Stimulated activated naive CD4-positive, alpha-beta T cell treated with Interleukin-2 at 50 U/mL for 16 hours (primary cell): ENCODE measurements around the gene CLIC5.

Experiments
- DNase-seq: peaks from one replicate; lab custom pipeline; 2025; lab: John Stamatoyannopoulos, UW

Gene CLIC5

DNA sequence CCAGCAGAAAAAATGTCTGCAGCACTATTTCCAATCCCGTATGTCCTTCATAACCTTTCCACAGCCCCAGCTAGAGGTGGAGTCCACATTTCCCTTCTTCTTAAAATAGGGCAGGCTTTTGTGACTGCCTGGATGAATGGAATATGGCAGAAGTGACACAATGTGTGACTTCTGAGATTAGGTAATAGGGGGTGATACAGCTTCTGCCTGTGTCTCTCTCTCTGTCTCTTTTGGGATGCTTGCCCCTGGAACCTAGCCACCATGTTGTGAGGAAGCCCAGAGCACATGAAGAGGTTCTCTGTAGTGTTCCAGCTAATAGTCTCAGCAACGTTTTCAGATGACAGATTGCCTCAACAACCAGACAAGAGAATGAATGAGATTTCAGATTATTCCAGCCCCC lies 51.4 kb downstream of the CLIC5 start:
- no peak for DNase-seq

DNA sequence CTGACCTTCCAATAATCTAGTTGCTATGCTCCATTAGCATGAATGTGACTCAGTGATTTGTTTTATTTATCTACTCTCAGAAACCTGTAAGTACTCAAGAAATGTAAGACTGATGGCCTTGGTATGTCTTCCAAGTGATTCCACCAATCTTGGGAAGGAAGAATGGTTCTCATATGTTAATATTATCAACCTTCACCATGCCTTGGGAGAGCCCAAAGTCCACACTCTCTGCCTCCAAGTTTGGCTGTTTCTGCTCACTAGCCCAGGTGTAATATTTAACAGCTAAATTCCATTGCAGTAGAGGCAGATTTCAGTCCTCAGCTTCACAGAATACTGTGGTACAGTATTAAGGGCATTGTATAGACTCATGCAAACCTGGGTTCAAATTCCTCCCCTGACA lies 51.8 kb downstream of the CLIC5 start:
- no peak for DNase-seq

DNA sequence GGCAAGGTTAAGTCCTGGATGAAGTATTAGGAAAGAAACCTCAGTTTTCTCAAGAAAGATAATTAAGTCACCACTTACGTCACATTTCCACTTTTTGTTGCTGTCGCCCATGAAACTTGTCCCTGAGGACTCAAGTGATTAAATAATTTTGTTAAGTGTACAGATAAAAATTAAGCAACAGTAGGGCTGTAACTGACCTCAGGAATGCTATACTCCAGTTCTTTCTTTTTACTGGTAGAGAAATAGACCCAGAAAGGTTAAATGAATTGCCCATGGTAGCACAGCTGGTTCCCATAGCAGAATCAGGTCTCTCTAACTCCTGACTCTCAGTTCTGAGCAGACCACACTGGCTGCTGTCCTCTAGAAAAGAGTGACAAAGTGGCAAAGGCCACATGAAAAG lies 54.5 kb downstream of the CLIC5 start:
- no peak for DNase-seq

DNA sequence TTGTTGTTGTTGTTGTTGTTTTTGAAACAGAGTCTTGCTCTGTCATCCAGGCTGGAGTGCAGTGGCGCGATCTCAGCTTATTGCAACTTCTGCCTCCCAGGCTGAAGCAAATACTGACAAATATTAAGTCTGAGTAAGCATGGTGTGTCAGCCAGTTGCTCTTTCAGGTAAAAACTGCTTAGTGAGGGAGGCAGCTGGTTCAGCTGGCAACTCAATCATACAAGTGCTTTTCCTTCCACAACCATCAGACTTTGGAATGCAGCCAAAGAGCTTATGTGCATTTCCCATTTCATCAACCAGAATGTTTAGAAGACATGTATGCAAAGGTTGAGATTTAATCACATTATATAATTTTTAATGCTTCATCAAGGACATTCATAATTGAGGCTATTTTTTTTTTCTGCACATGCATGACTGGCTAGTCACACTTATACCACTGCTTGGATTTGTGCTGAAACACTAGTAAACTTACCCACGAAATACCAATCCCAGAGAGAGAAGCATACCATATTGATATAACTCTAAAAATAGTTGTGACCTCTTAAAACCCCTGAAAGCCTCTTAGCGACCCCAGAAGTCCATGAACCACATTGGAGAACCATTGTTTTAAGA lies 56.0 kb downstream of the CLIC5 start:
- no peak for DNase-seq

DNA sequence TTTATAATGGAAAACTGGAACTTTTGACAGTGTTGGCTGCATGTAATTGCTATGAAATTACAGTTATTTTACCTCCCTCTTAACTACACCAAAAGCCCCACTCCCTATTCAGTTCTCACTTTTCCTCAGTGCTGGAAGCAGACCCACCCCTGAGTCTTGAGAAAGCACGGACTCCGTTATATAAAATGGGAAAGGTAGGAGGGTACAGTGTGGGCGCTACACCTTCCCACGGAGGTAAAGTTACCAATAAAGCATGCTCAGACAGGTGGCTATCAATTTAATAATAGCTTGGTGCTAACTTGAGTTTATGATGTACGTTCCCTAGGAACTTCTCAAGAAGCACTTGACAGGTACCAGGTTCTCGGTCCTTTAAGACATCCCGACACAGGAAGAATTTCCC lies 59.0 kb downstream of the CLIC5 start:
- DNase-seq: no peak

DNA sequence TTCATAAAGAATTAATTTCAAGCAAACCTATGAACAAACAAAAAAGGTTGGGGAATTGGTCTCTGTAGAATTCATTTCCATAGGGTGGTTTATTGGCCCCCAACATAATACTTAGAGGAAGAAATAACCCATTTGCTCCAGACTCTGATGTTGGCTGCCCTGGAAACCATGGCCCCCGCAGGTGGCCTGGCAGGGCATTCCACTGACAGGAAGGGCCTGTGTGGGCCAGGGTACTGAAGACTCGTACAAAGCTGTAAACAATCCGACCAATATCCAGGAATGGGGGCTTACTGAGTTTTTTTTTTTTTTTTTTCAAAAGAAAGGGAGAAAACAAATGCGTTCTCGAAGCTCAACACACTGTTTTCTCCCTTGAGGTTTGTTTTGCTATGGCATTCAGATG lies 59.5 kb downstream of the CLIC5 start:
- DNase-seq: no peak

DNA sequence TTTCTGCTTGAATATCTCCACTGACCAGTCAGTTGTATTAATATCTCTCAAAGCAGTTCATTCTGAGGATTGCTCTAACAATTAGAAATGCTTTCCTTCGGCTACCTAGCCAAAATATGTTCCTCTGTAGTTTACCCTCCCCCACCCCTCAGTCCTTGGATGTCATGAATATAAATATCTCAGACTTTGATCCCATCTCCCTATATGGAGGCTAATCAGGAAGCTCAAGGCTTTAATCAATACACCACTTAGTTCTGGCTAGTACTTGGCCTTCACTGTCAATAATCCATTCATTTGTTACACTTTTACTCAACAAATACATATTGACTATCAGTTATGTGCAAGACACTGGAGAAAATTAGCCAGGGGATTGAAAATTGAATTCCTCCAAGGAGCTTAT lies 60.1 kb downstream of the CLIC5 start:
- DNase-seq: no peak

DNA sequence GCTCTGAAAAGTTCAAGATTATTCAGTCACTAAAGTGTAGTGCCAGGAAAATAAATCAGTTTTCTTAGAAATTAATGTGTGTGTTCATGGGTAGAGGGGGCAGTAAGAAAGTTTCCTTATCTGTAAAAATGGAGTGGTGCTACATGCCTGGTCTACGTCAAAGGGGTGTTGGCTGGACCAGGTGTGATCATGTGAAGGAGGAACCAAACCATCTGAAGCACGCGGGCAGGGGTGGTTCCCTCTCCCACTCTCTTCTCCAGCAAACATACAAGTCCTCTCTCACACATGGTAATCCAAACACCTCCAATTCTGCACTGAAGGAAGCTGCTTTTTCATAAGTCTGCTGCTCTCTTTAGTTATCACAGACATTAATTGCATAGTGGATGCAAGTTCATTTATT lies 63.1 kb downstream of the CLIC5 start:
- no peak for DNase-seq

DNA sequence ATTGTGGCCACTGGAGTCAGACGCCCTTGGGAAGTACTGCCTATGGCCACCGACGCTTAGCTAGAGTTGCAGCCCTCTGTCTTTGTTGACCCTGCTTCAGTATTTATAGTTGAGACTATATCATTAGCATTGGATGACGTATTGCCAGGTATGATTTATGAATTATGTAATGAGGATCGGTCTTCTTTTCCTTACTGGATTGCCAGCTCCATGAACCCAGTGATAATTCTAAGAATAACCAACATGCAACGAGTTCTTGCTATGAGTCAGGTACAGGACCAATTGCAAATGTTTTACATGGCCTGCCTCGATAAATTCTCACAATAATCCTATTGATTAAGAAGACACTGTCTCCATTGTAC lies 63.5 kb downstream of the CLIC5 start:
- DNase-seq: no peak

DNA sequence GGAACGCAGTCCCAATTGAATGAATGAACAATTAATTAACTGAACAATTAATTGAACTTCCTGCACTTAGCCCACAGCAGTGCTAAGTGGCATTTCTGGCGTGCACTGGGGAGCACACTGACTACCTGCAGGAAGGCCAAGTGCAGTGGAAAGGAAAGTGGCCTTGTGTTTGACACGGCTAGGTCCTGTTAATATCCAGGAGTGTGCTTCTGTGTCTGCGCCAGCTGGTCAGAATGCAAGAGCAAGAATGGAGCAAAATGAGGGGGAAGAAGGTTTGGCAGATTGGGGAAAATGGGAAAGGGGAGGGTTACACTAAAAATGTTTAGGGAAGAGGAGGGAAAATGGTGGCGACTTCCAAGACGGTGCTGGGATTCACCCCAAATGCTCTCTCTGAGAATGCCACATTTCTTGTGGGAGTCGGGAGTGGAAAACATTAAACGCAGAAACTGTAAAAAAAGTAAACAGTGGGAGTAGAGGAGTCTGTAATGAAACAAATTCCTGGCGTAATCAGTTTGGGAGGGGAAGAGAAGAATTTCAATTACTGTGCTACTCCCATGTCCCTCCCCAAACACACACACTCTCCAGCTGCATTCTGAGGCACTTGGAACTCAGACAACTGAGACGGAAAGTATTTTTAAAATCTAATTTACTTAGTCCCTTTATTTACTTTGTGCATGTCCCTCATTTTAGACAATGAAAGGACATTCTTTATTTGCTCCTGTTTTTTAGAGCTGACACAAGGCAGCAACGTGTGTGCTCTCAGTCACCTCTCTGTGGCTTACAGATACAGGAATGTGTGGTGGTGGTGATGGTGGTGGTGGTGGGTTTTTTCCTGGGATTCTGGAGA lies 64.1 kb downstream of the CLIC5 start:
- DNase-seq: no peak

DNA sequence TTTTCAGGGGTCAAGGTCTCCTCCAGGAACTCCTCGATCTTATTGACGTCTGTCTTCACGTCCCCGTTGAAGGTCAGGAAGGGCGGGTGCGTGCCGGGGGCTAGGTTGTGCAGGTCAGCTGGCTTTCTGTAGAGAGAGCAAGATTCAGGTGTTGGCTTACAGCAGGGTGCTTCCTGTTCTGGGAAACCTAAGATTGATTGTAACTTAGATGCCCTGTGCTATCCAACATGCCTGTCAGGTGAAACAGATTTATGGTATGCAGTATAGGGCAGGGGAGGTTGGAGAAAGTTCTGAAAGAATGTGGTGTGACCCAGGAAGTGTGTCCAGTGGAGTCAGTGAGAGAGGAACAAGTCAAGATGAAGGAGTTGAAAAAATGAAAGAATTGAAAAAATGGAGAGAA lies 66.4 kb downstream of the CLIC5 start:
- DNase-seq: no peak

DNA sequence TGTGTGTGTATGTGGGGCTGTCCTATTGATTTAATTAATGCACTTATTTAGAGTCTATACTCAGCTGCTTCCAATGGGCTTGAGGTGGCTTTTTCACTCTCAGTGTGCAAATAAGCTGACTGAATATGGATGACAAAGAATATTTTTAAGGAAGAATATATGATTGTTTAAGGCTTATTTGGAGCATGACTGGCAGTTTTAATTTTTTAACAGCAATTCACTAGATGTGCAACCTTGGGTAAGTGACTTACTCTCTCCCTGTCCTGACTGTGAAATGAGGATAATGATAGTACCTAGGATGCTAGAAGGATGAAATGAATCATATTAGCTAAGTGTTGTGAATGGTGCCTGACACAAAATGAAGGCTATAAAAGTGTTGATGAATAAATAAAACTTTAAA lies 67.9 kb downstream of the CLIC5 start:
- no peak for DNase-seq

DNA sequence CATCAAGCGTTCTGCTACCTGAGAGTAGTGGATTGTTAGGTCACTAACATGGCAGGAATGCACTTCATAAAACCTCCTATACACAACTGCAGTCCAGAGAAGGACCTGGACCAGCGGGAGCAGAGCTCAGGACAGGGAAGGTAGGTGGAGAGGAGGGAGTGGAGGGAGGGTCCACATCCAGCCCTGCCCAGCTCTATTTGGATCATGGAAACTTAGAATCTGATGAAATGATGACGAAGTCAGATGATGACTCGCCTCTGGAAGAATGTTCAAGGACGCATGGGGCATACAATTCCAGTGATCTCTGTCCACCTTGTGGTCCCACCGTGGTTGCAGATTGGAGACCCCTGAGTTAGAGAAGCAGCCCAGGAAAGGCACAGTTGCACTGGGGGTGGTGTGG lies 68.8 kb downstream of the CLIC5 start:
- no peak for DNase-seq

DNA sequence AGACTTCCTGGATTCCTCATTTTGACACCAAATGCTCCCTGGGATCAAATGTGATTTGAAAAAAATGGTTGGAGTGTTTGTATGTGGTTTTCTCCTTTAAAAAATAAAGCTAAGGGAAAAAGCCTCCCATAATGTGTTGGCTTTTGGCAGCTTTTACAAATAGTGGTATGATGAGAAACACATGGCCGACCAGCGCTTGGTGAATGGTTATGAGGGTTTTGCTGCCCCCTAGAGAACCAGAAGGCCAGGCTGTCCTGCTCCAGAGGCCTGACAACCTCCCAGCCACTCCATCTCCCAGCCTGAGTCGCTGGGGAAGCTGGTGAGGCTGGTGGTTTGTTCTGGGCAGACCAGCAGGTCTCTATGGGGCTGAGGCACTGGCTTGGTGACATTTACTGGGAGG lies 69.3 kb downstream of the CLIC5 start:
- DNase-seq: no peak

DNA sequence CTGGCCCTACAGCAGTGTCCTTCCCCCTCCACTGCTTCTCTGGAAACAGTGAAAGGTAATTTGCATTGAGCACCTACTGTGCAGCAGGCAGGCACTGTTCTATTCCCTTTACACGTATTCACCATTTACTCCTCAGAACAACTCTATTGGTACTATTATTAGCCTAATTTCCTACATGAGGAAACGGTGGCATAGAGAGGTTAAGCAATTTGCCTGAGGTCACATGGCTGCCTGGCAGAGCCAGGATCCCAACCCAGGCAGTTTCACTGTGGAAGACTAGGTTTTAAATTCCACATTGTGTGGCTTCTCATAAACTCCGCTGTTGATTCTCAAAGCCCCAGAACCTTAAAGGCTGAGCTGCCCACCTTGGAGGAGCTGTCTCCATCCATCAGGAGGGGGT lies 72.7 kb downstream of the CLIC5 start:
- no peak for DNase-seq

DNA sequence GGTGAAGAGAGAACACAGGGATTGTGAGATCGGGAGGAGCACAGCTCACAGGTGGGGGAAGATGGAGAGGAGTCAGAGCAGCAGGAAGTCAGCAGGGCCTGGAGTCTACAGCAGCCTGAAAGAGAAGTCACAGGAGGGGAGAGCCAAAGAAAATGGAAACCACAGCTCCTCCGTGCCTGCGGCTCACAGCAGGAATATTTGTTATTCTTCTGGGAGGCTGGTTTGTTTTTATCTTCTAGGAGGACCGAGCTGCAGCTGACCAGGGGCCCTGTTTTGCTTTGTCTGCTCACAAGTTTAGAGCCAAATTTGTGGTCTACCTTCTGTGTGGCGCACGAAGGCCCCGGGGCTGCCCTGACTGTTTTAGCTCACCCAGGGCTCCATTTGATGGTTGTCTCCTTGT lies 81.8 kb downstream of the CLIC5 start:
- no peak for DNase-seq

DNA sequence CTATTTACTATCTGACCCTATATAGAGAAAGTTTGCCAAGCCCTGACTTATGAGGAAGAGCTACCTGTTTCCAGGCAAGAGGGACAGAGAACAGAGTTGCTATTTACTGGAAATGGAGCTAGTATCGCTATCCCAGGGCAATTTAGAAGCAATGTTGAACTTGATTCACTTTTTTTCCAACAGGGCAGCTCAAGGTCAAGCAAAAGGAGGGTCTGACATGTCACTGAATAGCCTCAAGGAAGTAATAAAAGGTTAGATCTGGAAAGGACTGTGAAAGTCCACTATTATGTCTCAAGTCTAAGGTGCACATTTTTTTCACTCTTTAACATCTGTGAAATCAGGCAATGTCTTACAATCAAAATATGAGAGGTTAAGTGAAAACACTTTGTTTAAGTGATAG lies 84.4 kb downstream of the CLIC5 start:
- DNase-seq: no peak

DNA sequence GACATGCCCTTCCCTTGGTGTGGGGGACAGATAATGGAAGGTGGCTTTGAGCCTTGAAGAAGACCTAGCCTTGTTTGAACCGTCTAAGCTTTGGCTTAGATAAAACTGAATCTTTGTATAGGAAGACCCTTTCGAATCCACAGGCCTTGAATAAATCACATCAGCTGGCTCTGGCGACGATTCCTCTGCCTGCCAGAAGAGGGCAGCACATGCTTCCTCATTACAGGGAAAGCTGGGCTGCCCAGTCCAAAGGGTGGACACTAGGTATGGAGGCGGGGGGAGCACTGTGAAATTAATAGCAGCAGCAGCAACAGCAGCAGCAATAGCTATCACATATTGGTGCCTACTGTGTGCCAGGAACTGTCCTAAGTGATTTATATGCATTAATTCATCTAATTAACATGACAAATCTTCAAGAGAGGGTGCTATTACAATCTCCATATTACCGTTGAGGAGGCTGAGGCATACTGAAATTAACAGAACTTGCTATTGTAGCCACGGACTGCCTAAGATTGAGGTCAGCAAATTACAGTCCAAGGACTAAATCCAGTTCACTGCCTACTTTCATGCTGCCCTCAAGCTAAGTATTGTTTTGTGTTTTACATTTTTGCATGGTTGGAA lies 85.1 kb downstream of the CLIC5 start:
- DNase-seq: peak; percentile 45

DNA sequence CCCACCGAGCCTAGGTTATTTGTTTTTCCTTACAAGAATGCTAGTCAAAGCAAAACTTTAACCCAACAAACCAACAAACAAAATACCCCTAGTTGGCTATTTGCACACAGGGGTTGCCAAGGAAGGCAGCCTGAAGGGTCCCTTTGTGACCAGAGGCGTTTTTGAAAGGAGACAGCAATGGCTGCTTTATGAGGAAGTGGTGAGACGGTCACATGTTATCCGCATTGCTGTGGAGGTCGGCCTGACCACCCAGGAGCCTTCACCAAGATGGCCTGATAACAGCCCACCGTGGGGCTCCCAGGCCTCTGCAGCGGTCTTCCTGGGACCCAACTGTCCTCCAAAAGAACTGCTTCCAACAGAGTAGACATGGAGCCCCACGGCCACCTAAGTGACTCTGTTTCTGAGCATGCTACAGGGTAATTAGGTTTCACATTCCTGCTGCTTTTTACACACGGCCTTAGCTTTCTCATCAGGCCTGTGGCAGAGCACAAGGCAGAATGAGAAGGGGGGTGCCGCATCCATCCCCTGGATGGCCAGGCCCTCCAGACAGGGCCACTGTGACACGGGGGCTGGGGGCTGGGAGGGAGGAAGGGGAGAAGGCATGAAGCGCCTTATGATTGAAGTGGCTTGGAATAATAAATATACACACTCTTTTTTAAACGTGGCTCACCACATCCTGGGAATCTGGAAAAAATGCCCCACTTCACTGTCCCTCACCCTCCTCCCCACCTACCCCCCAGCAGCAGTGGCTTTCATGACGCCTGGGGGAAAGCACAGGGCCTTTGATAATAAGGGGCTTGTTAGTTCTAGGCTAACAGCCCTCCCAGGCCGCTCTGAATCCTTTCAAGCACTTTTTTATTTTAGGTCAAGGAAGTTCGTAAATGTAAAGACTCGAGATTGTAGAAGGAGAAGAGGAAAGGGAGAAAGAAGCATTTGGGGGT lies 86.0 kb downstream of the CLIC5 start:
- DNase-seq: no peak

DNA sequence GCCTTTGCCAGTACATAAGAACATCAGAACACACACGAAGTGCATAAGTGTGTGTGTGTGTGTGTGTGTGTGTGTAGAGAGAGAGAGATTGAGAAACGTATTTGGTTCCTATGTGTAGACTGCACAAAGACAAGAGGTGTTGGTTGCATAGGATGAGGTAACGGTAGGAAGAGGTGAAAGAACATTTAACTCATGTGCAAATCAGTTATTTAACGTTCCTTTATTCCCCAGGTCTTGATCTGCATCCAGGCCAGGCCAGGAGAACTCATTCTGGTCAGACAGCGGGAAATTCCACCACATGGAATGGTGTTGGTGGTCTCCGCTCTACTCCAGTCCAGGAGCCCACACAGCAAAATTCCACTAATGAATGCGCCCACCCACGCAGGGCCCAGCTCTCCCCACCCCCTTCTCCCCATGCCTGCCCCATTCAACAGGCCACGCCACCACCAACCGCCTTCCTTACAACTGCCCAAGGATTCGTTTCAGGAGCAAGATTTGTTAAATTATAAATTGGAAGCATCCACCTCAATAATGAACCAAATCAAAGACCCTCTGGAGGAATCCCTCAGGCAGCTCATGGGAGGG lies 86.8 kb downstream of the CLIC5 start:
- DNase-seq: no peak

DNA sequence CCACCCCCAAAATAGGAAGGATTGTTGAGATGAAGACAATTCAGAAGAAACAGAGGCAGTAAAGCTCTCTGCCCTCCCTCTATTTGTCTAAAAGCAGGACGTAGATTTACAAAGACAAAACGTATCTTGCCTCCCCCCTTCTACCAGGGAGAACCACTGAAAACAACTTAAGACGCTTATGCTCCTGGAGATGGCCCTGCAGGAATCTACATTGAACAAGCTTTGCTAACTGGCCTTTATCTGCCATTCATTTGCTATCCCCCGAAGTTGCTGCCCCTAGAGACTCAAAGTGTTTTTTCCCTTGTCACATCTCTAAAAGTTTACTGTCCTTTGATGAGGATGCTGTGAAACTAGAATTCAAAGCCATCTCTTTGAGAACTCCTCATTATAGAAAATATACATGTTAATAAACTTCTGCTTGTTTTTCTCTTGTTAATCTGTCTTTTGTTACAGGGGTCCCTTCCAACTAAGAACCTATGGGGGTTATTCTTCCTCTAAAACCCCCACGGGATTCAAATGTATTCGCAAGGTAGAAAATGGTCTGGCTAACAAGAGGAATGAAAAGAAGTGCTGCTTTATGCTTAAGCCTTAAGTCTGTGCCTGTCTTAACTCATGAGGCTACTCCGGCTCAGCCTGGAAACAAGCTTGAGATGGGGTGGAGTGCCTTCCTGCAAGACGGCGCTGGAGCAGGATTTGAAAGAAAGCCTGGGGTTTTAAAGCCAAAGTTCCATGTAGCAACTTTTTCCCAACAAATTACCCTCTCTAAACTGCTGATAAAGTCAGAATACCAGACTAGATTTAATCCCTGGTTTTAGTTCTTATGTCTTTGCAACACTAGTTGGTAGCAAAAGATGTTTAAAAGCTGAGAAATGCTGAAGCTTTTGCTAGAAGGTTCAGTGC lies 88.0 kb downstream of the CLIC5 start:
- no peak for DNase-seq
